Endodermal cell (in vitro differentiated cells): ENCODE data around the gene FRY. TPM values are rescaled to one million over a fixed set of nuclear protein-coding genes. Genes with fewer than 3 reads are reported as not detected.

Source experiments
- DNase-seq: peaks from one replicate; pipeline ENCODE4 v3.0.0-alpha.2; 2017
- H3K27ac ChIP-seq: 2 replicates; pipeline ENCODE4 v1.5.1; 2013; ENCODE audit warnings: mild to moderate bottlenecking, low read depth, low read length, moderate library complexity
- H3K27me3 ChIP-seq: 2 replicates; pipeline ENCODE4 v1.6.1; 2013; ENCODE audit warnings: mild to moderate bottlenecking, low read length, moderate library complexity; ENCODE audit not compliant: insufficient read depth, control insufficient read depth, poor library complexity, severe bottlenecking
- H3K36me3 ChIP-seq: 2 replicates; pipeline ENCODE4 v1.7.0; 2013; ENCODE audit warnings: mild to moderate bottlenecking, low read length, moderate library complexity; ENCODE audit not compliant: control insufficient read depth, insufficient read depth
- H3K4me1 ChIP-seq: one replicate; pipeline ENCODE4 v1.7.0; 2013; ENCODE audit warnings: low read length; ENCODE audit not compliant: control insufficient read depth, insufficient read depth
- H3K4me3 ChIP-seq: 2 replicates; pipeline ENCODE4 v1.5.1; 2013; ENCODE audit warnings: mild to moderate bottlenecking, low read length, moderate library complexity
- H3K9ac ChIP-seq: 2 replicates; pipeline ENCODE4 v1.6.1; 2013; ENCODE audit warnings: mild to moderate bottlenecking, low read length, moderate library complexity; ENCODE audit not compliant: poor library complexity, severe bottlenecking; ENCODE audit errors: extremely low read depth
- H3K9me3 ChIP-seq: 2 replicates; pipeline ENCODE4 v1.6.1; 2013; ENCODE audit warnings: mild to moderate bottlenecking, low read length, moderate library complexity; ENCODE audit not compliant: control insufficient read depth
- H3K27ac Mint-ChIP-seq: 2 replicates; pipeline ENCODE4 v1.8.0; 2020; ENCODE audit warnings: mixed read lengths
- H3K27me3 Mint-ChIP-seq: 2 replicates; pipeline ENCODE4 v1.8.0; 2021; ENCODE audit warnings: mild to moderate bottlenecking, mixed read lengths; ENCODE audit not compliant: insufficient read depth
- H3K36me3 Mint-ChIP-seq: 2 replicates; pipeline ENCODE4 v1.8.0; 2020; ENCODE audit warnings: low read depth, mixed read lengths
- H3K4me1 Mint-ChIP-seq: 2 replicates; pipeline ENCODE4 v1.8.0; 2020; ENCODE audit warnings: mixed read lengths
- H3K4me3 Mint-ChIP-seq: 2 replicates; pipeline ENCODE4 v1.8.0; 2020; ENCODE audit warnings: mild to moderate bottlenecking, moderate library complexity, mixed read lengths
- H3K9me3 Mint-ChIP-seq: 2 replicates; pipeline ENCODE4 v1.8.0; 2020; ENCODE audit warnings: mild to moderate bottlenecking, mixed read lengths
- WGBS, 2 experiments: methylation state at CpG; one replicate each; pipeline versions ENCODE4 v1.1.5 to v1.1.7; 2013; ENCODE audit warnings: missing lambda C conversion rate in 2 of 2, mixed read lengths in 1 of 2; ENCODE audit not compliant: insufficient coverage in 1 of 2, insufficient read length in 1 of 2; 5-methylcytosine and 5-hydroxymethylcytosine counted together
- total RNA-seq, 2 donors: library from RNA; stranded (reverse); fragmentation: NEBNext Ultra II Directional in 1 of 2; extraction: Animal tissue kit (Norgen Biotek cat#: 25700) in 1 of 2; gene quantifications; 2 replicates in 1 of 2; 3 replicates in 1 of 2; pipeline ENCODE4 v1.2.1, GENCODE V29; 2021
- TF ChIP-seq, protein P1 (sequence below): fragments of 200-600 bp; sonication (generic); conservative IDR thresholded peaks from 2 replicates; pipeline ENCODE4 v1.5.0; 2021; ENCODE audit warnings: antibody characterized with exemption, mild to moderate bottlenecking

The FRY gene
- total RNA-seq, 2 donors from 2014 or later = 20.1 to 30.8 TPM

DNA sequence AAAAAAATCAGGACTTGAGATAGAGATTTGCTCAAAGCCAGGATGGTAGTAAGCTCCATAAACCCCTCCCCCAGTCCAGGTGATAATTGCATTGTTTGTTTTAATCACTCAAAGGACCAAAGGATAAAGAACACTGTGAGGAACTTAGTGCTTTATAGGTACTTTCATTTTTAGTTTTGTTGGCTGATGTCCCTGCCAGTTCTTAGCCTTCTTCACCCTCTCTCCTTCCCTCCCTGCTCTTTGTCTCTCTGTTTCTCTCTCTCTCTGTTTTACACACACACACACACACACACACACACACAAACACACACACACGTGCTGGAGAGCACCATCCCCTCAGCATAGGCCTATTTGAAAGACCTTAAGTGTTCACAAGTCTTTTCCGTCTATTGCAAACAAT, 5.2 kb downstream of the FRY start:
- no peak overlapping the region for H3K27ac Mint-ChIP-seq
- 13% methylated on average over 1 of the region's 2 CpGs; no CpG with 5 or more reads in 1 of the 2 experiments for WGBS, 2 experiments
- H3K27me3 ChIP-seq = peaks cover 5% of the 10 kb centered on the region
- no peaks in the 10 kb centered on the region for H3K4me1 ChIP-seq
- H3K36me3 ChIP-seq = no peaks in the 10 kb centered on the region
- no peaks in the 10 kb centered on the region for H3K9me3 Mint-ChIP-seq
- no peaks in the 10 kb centered on the region for H3K9me3 ChIP-seq
- H3K4me3 ChIP-seq = no peak overlapping the region
- no peak overlapping the region for H3K4me3 Mint-ChIP-seq
- no peak overlapping the region for H3K27ac ChIP-seq
- no peaks in the 10 kb centered on the region for H3K27me3 Mint-ChIP-seq
- TF ChIP-seq, protein P1, sequence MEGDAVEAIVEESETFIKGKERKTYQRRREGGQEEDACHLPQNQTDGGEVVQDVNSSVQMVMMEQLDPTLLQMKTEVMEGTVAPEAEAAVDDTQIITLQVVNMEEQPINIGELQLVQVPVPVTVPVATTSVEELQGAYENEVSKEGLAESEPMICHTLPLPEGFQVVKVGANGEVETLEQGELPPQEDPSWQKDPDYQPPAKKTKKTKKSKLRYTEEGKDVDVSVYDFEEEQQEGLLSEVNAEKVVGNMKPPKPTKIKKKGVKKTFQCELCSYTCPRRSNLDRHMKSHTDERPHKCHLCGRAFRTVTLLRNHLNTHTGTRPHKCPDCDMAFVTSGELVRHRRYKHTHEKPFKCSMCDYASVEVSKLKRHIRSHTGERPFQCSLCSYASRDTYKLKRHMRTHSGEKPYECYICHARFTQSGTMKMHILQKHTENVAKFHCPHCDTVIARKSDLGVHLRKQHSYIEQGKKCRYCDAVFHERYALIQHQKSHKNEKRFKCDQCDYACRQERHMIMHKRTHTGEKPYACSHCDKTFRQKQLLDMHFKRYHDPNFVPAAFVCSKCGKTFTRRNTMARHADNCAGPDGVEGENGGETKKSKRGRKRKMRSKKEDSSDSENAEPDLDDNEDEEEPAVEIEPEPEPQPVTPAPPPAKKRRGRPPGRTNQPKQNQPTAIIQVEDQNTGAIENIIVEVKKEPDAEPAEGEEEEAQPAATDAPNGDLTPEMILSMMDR = no peak
- no peak overlapping the region for H3K9ac ChIP-seq
- no peak for DNase-seq
- H3K4me1 Mint-ChIP-seq = peaks cover 14% of the 10 kb centered on the region
- H3K36me3 Mint-ChIP-seq = no peaks in the 10 kb centered on the region

DNA sequence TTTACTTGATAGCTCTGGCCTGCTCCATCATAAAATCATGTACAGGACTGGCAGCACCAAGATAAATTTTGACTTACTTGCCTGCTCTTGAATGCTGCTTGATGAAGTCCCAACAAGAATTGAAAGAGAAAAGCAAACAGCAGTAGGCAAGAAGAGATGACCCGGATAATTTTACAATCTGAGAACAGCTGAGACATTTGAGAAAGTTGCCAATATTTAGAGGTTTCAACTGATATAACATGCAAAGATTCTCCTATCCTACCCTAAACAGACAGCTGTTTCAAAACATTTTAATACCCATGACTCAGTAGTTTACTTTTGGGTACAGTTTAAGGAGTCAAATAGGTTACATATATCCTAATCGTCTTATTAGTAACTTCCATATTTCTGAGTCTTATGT, 5.9 kb downstream of the FRY start:
- H3K4me1 Mint-ChIP-seq = peaks cover 11% of the 10 kb centered on the region
- Histone ChIP-seq H3K9ac (no peak overlapping the region), H3K4me1 (peaks cover 2% of the 10 kb centered on the region), H3K36me3 (no peaks in the 10 kb centered on the region), H3K4me3 (no peak overlapping the region), H3K27ac (no peak overlapping the region), H3K27me3 (no peaks in the 10 kb centered on the region), H3K9me3 (no peaks in the 10 kb centered on the region)
- H3K4me3 Mint-ChIP-seq = no peak overlapping the region
- no peak overlapping the region for H3K27ac Mint-ChIP-seq
- TF ChIP-seq, protein P1 = no peak
- H3K36me3 Mint-ChIP-seq = no peaks in the 10 kb centered on the region
- no peak for DNase-seq
- no peaks in the 10 kb centered on the region for H3K27me3 Mint-ChIP-seq
- no peaks in the 10 kb centered on the region for H3K9me3 Mint-ChIP-seq
- 75% methylated on average over 2 of the region's 2 CpGs; no CpG with 5 or more reads in 1 of the 2 experiments for WGBS, 2 experiments

DNA sequence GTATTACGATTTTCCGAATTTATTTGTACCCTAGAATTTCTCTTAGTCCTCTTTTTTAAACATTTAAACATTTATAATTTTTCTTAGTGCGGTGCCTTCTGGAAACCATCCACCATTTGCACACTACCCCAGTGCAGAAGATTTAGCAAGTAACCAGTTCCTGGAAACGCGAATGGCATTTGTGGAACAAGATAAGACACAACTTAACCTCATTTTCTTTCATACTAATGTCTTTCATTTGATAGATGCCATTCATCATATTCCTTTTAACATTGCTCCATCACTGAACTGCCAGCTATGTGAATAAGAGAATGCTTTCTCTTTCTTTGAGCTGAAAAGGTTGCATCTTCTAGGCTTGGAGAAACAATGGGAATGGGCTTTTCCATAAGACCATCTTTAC, 6.8 kb downstream of the FRY start:
- WGBS, 2 experiments = 90 to 93% methylated on average over 5 of the region's 5 CpGs
- DNase-seq = no peak
- H3K27me3 Mint-ChIP-seq = no peaks in the 10 kb centered on the region

More for the DNA sequence above, 6.8 kb downstream of the FRY start:
- Mint-ChIP-seq H3K36me3 (peaks cover 3% of the 10 kb centered on the region), H3K4me1 (peaks cover 11% of the 10 kb centered on the region), H3K27ac (no peak overlapping the region), H3K9me3 (no peaks in the 10 kb centered on the region), H3K4me3 (no peak overlapping the region)
- TF ChIP-seq, protein P1 = no peak
- Histone ChIP-seq H3K27me3 (no peaks in the 10 kb centered on the region), H3K9me3 (no peaks in the 10 kb centered on the region), H3K36me3 (no peaks in the 10 kb centered on the region), H3K9ac (no peak overlapping the region), H3K27ac (no peak overlapping the region), H3K4me3 (no peak overlapping the region), H3K4me1 (peaks cover 4% of the 10 kb centered on the region)
